NCI-H748 (cell line): ENCODE data around the gene DHH.

Experiments
- DNase-seq: peaks from one replicate; lab custom pipeline; 2025; ENCODE audit not compliant: unreplicated experiment; lab: John Stamatoyannopoulos, UW

DHH gene

GRCh38 chr12:49109641-49110463 lies 15.3 kb upstream of the DHH start:
- DNase-seq: peak; percentile 52

- no peak for DNase-seq
These were observed 14.4 kb upstream of the DHH start for GRCh38 chr12:49108958-49109404.

DNA sequence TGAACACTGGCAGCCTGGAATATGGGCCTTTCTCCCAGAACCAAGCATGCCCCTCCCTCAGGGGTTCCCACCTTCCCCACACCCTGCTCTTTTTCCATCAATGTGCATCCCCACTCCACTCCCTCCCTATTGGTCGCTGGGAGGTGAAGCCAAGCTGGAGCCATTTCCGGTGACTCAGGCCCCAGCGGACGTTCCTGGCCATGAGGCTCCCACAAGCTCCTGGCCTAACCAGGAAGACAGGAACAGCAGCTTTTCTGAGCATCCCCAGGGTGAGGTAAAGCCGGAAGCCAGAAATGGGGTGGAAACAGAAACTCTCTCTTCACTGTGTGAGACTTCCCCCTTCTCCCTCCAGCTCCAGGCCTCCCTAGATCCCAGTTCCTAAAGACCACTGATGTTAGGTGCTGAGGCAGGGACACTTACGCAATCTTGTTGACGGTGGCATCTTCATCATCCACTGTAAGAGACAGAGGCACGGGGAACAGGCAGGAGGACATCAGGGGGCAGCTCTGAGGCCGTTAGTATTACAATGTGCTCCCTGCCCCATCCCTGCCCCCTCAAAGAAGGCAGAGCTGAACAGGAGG lies 11.0 kb upstream of the DHH start:
- no peak for DNase-seq

- DNase-seq: no peak
These were observed 10.2 kb upstream of the DHH start for GRCh38 chr12:49104822-49105221.

- no peak for DNase-seq
These were observed 5.8 kb upstream of the DHH start for GRCh38 chr12:49100380-49100779.

DNA sequence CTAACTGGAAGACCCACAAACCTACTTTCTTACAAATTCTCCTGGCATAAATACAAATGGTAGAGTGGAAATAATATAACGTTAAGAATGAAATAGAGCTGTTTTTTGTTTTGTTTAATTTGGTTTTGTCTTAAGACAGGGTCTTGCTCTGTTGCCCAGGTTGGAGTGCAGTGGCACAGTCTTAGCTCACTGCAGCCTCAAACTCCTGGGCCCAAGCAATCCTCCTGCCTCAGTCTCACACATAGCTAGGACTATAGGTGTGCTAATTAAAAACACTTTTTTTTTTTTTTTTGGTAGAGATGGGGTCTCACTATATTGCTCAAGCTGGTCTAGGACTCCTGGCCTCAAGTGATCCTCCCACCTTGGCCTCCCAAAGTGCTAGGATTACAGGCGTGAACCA lies 4.1 kb upstream of the DHH start:
- DNase-seq: no peak

DNA sequence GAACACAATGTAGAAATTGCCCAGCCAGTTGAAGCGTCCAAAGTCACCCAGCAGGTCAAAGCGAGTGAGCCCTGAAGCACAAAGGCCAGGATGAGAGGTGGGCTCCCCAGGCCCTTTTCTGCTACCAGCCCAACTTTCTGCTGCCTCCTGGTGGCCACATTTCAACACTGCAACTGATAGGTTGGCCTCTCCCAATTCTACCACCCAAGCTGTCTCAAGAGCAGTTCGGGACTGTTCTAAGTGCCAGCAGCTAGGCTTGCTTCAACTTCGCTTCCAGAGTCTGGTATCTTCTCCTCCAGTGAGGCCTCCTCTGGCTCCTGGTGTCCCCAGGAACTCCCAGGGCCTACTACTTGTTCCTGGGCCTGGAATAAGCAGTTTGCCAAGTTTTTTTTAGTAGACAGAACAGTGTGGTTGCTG lies 3.4 kb upstream of the DHH start:
- peak; percentile 43 for DNase-seq

GRCh38 chr12:49097381-49097780 lies 2.8 kb upstream of the DHH start:
- DNase-seq: no peak

GRCh38 chr12:49094975-49095365 lies 369 bp upstream of the DHH start:
- no peak for DNase-seq

DNA sequence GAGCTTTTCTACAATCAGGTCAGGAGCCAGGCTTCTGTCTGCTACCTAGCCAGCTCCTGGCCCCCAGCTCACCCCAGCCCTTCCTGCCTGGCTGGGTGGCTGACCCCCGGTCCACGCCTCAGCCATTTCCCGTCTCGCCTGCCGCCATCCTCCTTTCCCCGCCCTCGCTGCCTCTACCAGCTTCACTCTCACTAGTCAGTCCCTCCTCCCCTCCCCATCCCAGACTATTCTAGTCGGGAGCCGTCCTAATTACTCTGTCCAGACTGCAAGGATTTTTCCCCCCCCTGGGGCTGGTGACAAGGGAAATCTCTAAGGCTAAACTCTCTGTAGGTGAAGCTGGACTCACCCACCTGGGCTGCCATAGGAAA lies 825 bp downstream of the DHH start:
- peak; percentile 36 for DNase-seq

GRCh38 chr12:49092816-49093406 lies 1.7 kb downstream of the DHH start:
- no peak for DNase-seq

GRCh38 chr12:49092086-49092815 lies 2.4 kb downstream of the DHH start:
- peak; percentile 52 for DNase-seq

DNA sequence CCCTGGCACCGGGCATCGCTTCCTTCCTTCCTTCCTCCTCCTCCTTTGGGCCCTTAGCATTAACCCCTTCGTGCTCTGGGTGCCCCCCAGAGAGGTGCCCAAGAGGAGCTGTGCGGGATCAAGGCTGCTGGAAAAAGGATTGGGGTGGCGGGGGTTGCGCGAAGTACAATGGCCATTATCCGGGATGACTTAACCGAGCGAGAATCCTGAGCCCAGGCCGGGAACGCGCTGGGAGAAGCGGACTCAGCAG lies 2.8 kb downstream of the DHH start:
- DNase-seq: no peak

GRCh38 chr12:49091056-49091835 lies 3.4 kb downstream of the DHH start:
- no peak for DNase-seq

DNA sequence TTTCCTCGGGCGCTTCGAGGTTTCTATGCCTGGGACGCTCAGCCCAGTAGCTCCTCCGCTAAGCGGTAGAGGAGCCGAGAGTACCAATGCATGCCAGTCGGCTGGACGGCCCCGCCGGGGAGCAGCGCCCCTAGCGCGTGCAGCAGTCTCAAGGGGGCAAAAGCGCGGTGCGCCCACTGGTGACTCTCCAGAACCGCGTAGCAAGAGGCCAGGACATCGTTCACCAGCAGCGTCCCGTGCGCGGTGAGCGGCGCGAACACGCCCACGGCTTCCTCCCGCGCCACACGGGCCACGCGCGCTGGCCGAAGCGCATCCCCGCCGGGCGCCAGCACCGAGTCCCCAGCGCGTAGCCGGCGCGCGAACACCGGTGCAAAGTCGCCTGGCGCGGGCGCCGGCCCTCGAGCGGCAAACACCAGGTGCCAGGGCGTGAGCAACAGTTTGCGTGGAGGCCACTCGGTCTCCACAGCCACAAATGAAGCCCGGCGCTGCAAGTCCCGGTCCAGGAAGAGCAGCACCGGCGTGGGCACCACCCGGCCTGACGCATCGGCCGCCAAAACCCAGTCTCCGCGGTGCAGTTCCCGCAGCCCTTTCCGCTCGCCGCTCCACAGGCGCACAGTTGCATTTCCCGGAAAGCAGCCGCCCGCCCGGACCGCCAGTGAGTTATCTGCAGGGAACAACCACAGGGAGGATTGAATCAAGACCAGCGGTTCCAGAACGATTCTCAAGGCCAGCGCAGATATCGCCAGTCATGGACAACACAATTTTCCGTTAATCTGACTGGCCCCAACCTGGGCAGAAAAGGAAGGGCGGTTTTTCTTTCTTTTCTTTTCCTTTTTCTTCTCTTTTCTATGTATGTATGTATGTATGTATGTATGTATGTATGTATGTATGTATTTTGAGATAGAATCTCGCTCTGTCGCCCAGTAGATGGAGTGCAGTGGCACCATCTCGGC lies 4.5 kb downstream of the DHH start:
- peak; percentile 66 for DNase-seq

DNA sequence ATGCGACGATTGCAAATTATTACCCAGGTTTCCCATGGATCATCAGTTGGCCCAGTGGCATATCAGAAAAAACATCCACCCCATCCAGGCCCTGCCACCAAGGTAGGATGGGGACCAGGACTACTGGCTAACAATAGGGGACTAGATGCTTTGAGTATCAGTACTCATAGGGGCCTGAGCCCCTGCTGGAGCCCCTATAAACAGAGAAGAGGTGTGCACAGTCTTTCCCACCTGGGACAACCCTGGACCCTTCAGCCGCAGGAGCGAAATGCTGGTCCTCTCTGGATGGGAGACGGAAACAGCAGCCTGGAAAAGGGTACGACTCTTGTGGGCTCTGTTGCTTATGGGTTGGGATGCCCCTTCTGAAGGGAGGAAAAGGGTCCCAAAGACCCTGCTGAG lies 5.7 kb downstream of the DHH start:
- no peak for DNase-seq

DNA sequence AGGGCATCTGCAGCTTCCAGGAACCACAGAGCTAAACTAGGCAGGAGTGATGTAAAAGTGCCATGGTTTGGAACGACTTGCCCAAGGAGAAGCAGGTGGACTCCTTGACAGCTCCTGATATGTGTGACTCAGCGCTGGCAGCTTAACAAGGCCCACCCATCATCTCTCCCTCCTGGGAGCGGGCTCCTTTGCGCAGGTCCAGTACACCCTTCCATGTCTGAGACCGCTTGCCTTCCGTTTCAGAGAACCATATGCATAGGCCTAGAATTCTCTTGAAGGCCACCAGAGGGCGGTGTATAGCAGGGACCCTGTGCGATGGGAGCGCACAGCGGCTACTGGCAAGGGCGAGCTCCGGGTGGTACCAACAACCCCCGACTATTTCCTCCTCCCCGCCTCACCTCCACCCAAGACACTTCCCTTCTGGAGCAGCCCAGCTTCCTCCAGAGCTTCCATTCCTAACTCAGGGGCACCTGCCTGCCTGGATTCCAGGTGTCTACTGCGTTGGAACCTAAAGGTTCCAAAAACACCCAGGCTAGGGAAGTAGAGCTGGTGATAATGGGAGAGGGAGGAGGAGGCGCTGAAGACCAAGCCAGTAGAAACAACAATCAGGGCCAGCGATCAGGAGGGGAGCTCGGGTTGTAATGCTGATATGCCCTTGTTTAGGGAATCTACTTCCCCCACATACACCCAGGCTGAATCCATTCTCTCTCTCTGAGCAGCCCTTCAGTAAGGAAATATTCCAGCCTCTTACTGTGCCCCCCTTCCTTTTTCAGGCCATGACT lies 6.3 kb downstream of the DHH start:
- DNase-seq: peak; percentile 88

DNA sequence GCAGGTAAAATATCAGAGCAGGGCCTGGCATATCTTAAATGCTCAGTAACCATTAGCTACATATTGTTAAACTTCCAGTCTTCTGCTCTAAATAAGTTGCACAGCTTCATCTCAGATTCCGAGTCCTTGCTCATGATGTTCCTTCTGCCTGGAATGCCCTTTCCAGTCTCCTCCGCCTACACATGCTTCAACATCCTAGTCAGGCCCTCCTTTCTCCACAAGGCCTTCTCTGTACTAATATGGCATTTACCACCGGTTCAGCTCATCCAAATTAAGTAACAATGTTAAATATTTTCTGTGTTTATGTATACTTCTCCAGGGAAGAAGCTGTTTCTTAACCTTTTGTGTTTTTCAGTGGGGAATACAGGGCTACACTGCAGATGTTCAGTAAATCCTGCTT lies 8.5 kb downstream of the DHH start:
- no peak for DNase-seq

- no peak for DNase-seq
These were observed 10.2 kb downstream of the DHH start for GRCh38 chr12:49084438-49084837.
